Ascending aorta (tissue), 2 donors: ENCODE measurements around the gene OMG. TPM values are rescaled to one million over a fixed set of nuclear protein-coding genes. Genes with fewer than 3 reads are reported as not detected.

Source experiments
- DNase-seq, 2 donors: peaks; one replicate each; pipeline ENCODE4 v3.0.0-alpha.2; 2019; ENCODE audit warnings: low spot score in 2 of 2
- H3K27ac ChIP-seq, 2 donors: fragments of 200-600 bp; sonication (generic); one replicate each; pipeline ENCODE4 v1.5.1; 2016 to 2017; ENCODE audit warnings: mild to moderate bottlenecking in 1 of 2
- H3K27me3 ChIP-seq: fragments of 200-600 bp; sonication (generic); one replicate; pipeline ENCODE4 v1.5.1; 2017
- H3K36me3 ChIP-seq, 2 donors: fragments of 200-600 bp; sonication (generic); one replicate each; pipeline ENCODE4 v1.5.1; 2016
- H3K4me1 ChIP-seq, 2 donors: fragments of 200-600 bp; sonication (generic); one replicate each; pipeline ENCODE4 v1.5.1; 2016 to 2017; ENCODE audit warnings: mild to moderate bottlenecking in 1 of 2
- H3K4me3 ChIP-seq, 2 donors: fragments of 200-600 bp; sonication (generic); one replicate each; pipeline ENCODE4 v1.5.1; 2016 to 2017; ENCODE audit warnings: mild to moderate bottlenecking in 1 of 2
- H3K9me3 ChIP-seq, 2 donors: fragments of 200-600 bp; sonication (generic); one replicate each; pipeline ENCODE4 v1.5.1; 2016
- intact Hi-C: fragments of 100-400 bp; cut with DNase I; formaldehyde crosslinking; loops from one replicate; pipeline ENCODE4 v1.15.1; 2023
- total RNA-seq: library from RNA; depleted of rRNA; stranded (reverse); fragments of >200 nt; gene quantifications from one replicate; pipeline ENCODE4 v1.1.0, GENCODE V29; 2016
- TF ChIP-seq, protein P1 (sequence below), 3 experiments: fragments of 200-600 bp in 2 of 3; fragments of 450-650 bp in 1 of 3; sonication (generic) in 2 of 3; IDR thresholded peaks; one replicate each; pipeline ENCODE4 v1.5.1; 2016 to 2019; ENCODE audit warnings: antibody characterized with exemption in 3 of 3, mild to moderate bottlenecking in 1 of 3, moderate library complexity in 1 of 3

OMG gene
- total RNA-seq, 1 donor from 2014 or later = not detected

DNA sequence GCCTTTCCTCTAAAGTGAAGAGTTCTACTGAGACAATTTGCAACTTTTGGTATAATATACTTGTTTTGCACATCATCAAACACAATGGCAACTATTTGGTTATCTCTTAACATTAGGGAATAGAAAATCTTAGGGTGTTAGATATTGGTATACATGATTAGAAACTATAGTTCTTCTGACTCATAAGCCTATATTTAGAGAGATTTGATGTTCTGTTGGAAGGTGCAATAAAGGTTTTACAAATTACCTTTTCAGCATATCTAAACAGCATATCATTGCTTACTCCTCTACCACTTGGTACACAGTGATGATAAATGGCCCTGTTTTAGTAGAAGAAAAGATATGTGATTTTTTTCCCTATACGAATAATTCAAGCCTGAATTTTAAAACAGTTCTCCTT is 10.6 kb upstream of the OMG start:
- Histone ChIP-seq H3K27me3 (no peaks in the 10 kb centered on the region), H3K4me3 (no peak overlapping the region), H3K27ac (no peak overlapping the region), H3K36me3 (no peaks in the 10 kb centered on the region), H3K4me1 (no peaks in the 10 kb centered on the region), H3K9me3 (no peaks in the 10 kb centered on the region)
- DNase-seq = no peak
- TF ChIP-seq, protein P1, sequence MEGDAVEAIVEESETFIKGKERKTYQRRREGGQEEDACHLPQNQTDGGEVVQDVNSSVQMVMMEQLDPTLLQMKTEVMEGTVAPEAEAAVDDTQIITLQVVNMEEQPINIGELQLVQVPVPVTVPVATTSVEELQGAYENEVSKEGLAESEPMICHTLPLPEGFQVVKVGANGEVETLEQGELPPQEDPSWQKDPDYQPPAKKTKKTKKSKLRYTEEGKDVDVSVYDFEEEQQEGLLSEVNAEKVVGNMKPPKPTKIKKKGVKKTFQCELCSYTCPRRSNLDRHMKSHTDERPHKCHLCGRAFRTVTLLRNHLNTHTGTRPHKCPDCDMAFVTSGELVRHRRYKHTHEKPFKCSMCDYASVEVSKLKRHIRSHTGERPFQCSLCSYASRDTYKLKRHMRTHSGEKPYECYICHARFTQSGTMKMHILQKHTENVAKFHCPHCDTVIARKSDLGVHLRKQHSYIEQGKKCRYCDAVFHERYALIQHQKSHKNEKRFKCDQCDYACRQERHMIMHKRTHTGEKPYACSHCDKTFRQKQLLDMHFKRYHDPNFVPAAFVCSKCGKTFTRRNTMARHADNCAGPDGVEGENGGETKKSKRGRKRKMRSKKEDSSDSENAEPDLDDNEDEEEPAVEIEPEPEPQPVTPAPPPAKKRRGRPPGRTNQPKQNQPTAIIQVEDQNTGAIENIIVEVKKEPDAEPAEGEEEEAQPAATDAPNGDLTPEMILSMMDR (IDR thresholded peaks at IDR 0.05) = no peak
- intact Hi-C loops = no loop called here

DNA sequence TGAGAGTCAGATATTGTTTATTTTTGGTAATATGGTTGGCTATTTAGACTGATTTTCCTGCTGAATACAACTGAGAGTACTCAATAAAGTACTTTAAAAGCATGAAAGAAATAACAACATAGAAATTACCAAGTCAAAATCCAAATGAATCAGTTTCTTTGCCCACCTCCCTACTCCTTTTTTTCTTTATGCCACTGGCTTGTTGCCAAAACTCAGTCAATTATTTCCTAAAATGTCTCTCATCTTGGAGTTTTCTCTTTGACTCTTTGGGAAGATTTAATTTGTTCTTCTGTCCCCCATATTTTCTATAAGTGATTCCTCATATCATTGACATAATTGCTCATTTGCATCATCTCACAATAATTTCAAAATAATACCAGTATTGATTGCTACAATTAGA is 2.6 kb upstream of the OMG start:
- TF ChIP-seq, protein P1 (IDR thresholded peaks at IDR 0.05) = no peak
- no peaks in the 10 kb centered on the region for H3K4me1 ChIP-seq
- no peak for DNase-seq

DNA sequence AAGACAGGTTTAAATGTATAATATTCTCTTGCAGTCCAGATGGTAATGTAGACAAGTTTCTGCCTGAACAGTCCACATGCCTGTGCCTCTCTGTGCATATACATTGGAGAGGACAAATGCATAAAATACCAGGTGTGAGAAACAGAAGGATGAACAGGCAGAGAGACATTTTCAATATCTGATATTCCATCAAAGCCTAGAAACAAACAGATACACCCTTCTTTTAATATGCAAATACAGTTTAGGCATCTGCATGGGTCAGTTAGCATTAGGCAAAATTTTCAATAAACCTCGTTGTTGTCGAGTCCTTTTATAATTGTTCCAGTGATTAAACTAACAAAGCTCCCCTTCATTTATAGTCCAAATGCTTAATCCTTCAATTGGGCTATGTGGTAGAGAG is 897 bp downstream of the OMG start:
- Histone ChIP-seq H3K4me3 (no peak overlapping the region), H3K27ac (no peak overlapping the region), H3K27me3 (no peaks in the 10 kb centered on the region), H3K4me1 (no peaks in the 10 kb centered on the region), H3K9me3 (no peaks in the 10 kb centered on the region), H3K36me3 (peaks cover 0 to 4% of the 10 kb centered on the region in 2 donors)
- no peak for DNase-seq
- intact Hi-C loops = no loop called here
- TF ChIP-seq, protein P1 (IDR thresholded peaks at IDR 0.05) = no peak

More for the DNA sequence above, 2.6 kb upstream of the OMG start:
- peaks cover 0 to 4% of the 10 kb centered on the region in 2 donors for H3K36me3 ChIP-seq
- no peaks in the 10 kb centered on the region for H3K27me3 ChIP-seq
- intact Hi-C loops = no loop called here
- H3K9me3 ChIP-seq = no peaks in the 10 kb centered on the region
- no peak overlapping the region for H3K4me3 ChIP-seq
- no peak overlapping the region for H3K27ac ChIP-seq

DNA sequence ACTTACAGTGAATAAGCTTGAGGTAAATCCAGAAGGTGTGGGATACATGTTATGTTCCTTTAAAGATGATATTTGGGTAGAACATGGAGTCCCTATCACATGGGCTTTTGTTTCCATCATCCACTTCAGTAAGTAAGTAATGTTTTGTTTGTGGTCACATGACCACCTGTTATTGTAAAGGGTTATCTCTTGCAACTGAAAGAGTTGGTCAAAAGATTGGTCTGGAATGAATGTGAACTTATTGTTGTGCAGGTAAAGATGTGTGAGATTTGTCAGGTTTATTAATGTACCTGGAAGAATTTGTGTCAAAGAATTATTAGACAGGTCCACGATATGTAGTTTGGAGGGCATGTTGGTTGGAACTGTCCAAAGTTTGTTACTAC is 1.6 kb downstream of the OMG start:
- no peak overlapping the region for H3K4me3 ChIP-seq
- H3K27me3 ChIP-seq = no peaks in the 10 kb centered on the region
- TF ChIP-seq, protein P1 (IDR thresholded peaks at IDR 0.05) = no peak
- no peaks in the 10 kb centered on the region for H3K9me3 ChIP-seq
- intact Hi-C loops = no loop called here
- H3K27ac ChIP-seq = no peak overlapping the region
- H3K36me3 ChIP-seq = peaks cover 0 to 4% of the 10 kb centered on the region in 2 donors
- DNase-seq = no peak
- no peaks in the 10 kb centered on the region for H3K4me1 ChIP-seq

DNA sequence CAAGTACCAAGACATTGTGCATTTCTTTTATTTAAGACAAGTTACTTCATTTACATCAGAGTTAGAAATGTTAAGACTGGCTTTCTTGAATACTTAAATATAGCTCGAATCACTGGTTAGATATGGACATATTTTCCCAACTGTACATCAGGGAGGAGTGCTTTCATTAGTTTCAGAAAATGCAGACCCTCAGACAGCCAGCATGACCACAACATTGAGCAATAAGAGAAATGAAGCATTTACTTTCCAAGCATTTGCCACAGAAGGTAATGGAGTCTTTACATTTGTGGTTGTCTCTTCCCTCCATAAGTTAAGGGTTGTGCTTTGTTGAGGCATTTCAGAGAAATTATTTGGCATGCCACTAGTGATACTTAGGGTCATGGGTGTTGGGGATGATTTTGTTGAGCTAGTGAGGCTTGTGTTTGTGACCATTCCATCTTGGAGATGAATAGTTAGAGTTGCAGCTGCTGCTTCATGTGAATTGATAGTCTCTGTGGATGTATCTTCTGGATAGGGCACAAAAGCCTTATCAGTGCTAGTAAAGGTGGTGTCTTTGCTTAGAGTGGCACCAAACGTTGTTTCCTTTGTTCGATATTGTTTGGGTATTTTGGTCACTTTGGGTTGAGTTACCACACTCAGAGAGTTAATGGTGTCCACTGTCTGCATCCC is 2.1 kb downstream of the OMG start:
- H3K4me1 ChIP-seq = no peaks in the 10 kb centered on the region
- intact Hi-C loops = no loop called here
- TF ChIP-seq, protein P1 (IDR thresholded peaks at IDR 0.05) = no peak
- DNase-seq = no peak
- H3K27me3 ChIP-seq = no peaks in the 10 kb centered on the region
- no peak overlapping the region for H3K27ac ChIP-seq
- H3K4me3 ChIP-seq = no peak overlapping the region
- H3K9me3 ChIP-seq = no peaks in the 10 kb centered on the region
- peaks cover 0 to 4% of the 10 kb centered on the region in 2 donors for H3K36me3 ChIP-seq

DNA sequence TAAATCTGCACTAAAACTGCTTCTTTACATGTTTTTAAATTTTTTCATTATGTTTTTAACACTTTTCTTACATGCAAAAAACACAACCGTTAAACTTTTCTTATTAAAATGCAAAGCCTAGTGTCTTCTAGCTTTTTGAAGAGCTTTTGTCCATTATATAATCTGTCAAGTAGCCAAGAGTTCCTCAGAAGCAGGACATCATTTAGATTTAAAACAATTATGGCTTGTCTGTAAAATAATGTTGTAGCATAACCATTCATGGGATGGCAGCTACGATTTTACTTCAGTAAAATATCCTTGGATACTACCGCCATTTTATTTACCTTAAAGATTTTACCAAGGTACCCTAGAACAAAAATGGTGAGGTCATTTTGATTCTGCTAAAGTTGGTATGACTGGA is 2.8 kb downstream of the OMG start:
- intact Hi-C loops = no loop called here
- peaks cover 0 to 4% of the 10 kb centered on the region in 2 donors for H3K36me3 ChIP-seq
- no peaks in the 10 kb centered on the region for H3K27me3 ChIP-seq
- TF ChIP-seq, protein P1 (IDR thresholded peaks at IDR 0.05) = no peak
- no peak overlapping the region for H3K27ac ChIP-seq
- DNase-seq = no peak
- H3K4me3 ChIP-seq = no peak overlapping the region
- no peaks in the 10 kb centered on the region for H3K4me1 ChIP-seq
- no peaks in the 10 kb centered on the region for H3K9me3 ChIP-seq
